Measurements from ENCODE around the gene LIN28A. TPM values are rescaled to one million over a fixed set of nuclear protein-coding genes. Genes with fewer than 3 reads are reported as not detected.
"Not testable (repeated sequence)": the region's sequence is repeated elsewhere in the genome, so short reads cannot be mapped to it uniquely, and the experiment has no call there.

The LIN28A gene
- total RNA-seq, 1 donor from 2014 or later = not detected

DNA sequence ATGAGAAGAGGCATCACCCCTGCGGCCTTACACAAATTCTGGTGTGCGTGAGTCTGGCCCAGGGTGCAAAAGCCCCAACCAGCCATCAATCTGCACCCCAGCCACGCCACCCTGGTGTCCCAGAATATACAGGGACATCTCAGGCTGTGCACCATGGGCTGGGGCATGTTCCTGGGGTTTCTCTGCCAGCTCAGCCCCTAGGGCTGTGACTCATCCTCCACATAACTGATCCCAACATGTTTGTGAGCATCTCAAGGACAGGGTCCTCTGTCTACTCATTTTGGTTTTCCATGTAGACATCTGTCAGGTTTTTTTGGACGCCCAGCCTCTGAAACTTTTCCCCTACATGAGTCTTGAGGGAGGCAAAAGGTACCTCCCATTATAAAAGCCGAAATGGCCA is 38.6 kb upstream of the LIN28A start:
- DNase-seq (ENCODE audit: extremely low spot score in 2 of 2) = no peak
- Histone ChIP-seq H3K27ac (no peak overlapping the region), H3K9me3 (no peaks in the 10 kb centered on the region), H3K36me3 (no peaks in the 10 kb centered on the region), H3K4me3 (no peak overlapping the region), H3K4me1 (no peaks in the 10 kb centered on the region), H3K27me3 (no peaks in the 10 kb centered on the region)
- TF ChIP-seq, protein P1, sequence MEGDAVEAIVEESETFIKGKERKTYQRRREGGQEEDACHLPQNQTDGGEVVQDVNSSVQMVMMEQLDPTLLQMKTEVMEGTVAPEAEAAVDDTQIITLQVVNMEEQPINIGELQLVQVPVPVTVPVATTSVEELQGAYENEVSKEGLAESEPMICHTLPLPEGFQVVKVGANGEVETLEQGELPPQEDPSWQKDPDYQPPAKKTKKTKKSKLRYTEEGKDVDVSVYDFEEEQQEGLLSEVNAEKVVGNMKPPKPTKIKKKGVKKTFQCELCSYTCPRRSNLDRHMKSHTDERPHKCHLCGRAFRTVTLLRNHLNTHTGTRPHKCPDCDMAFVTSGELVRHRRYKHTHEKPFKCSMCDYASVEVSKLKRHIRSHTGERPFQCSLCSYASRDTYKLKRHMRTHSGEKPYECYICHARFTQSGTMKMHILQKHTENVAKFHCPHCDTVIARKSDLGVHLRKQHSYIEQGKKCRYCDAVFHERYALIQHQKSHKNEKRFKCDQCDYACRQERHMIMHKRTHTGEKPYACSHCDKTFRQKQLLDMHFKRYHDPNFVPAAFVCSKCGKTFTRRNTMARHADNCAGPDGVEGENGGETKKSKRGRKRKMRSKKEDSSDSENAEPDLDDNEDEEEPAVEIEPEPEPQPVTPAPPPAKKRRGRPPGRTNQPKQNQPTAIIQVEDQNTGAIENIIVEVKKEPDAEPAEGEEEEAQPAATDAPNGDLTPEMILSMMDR (IDR thresholded peaks at IDR 0.05) = no peak
- TF ChIP-seq POLR2A (IDR thresholded peaks at IDR 0.05) = no peak
- TF ChIP-seq POLR2AphosphoS5 (IDR thresholded peaks at IDR 0.05; ENCODE audit: insufficient read depth in 1 of 2, low read depth in 1 of 2) = no peak
- intact Hi-C loops (cut with DNase I) = no loop called here

DNA sequence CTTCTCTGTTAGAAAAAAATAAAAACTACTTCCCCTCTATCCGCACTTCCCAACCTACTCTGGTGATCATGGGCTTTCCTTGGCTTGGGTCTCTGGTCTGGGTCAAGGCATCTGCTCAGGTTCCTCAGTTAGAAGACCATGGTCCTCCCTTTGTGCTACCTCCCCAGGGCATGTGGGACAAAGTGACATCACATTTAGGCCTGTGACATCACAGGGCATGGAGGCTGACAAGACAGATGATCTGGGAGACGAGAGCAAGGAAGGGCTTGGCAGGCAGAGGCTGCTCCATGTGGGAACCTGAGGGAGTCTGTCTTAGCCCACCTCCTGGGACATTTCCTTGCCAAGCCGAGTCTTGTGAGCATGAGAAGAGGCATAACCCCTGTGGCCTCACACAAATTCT is 38.0 kb upstream of the LIN28A start, which contains the start of gene ZNF683:
Gene ZNF683, minus strand, starts transcription at position 140 of the 400 bp plus-strand sequence. CDS start 4,179 bp downstream, outside the sequence.
- intact Hi-C loops (cut with DNase I) = not testable (repeated sequence)

DNA sequence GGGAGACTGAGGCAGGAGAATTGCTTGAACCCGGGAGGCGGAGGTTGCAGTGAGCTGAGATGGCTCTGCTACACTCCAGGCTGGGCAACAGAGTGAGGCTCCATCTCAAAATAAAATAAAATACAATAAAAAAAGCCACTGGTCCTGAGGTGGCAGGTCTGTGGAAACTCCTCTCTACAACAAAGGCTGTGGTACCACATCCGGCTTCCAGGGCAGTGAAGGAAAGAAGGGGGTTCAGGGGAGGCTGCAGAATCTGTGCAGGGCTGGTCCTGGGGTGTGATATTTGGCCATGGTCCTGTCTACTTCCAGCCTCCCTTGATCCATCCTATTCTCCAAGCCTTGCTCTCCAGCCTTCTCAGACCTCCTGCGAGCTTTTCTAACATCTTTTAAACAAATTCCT is 37.3 kb upstream of the LIN28A start:
- TF ChIP-seq POLR2AphosphoS5 (IDR thresholded peaks at IDR 0.05; ENCODE audit: insufficient read depth in 1 of 2, low read depth in 1 of 2) = no peak
- TF ChIP-seq, protein P1 (IDR thresholded peaks at IDR 0.05) = no peak
- TF ChIP-seq POLR2A (IDR thresholded peaks at IDR 0.05) = no peak
- Histone ChIP-seq H3K27ac (no peak overlapping the region), H3K4me3 (no peak overlapping the region), H3K9me3 (no peaks in the 10 kb centered on the region), H3K4me1 (peaks cover 5% of the 10 kb centered on the region), H3K36me3 (no peaks in the 10 kb centered on the region), H3K27me3 (no peaks in the 10 kb centered on the region)
- intact Hi-C loops (cut with DNase I) = no loop called here
- DNase-seq (ENCODE audit: extremely low spot score in 2 of 2) = no peak

More for the DNA sequence above, 38.0 kb upstream of the LIN28A start, which contains the start of gene ZNF683:
- H3K4me1 ChIP-seq; H3K27ac ChIP-seq; H3K27me3 ChIP-seq; H3K9me3 ChIP-seq; H3K36me3 ChIP-seq; H3K4me3 ChIP-seq; DNase-seq (ENCODE audit: extremely low spot score in 2 of 2): not testable (repeated sequence)

DNA sequence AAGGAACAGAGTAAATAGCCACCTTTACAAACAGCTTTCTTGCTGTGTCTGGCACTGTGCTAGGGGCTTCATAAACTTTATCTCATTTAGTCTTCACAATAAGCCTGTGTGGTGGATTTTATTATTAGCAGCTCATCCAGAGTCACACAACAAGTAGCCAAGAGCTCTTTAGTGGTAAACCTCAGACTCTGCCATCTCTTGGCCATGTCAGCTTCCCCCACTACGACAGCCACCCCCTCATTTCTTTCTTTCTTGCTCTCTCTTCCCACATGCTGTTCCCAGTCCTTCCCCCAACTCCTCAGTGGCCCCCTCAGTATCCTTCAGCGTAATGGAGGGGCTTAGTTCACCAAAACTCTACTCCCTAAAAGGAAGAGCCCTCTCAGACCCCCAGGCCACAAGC is 36.8 kb upstream of the LIN28A start:
- no peak for DNase-seq (ENCODE audit: extremely low spot score in 2 of 2)
- H3K9me3 ChIP-seq = no peaks in the 10 kb centered on the region
- H3K4me3 ChIP-seq = no peak overlapping the region
- intact Hi-C loops (cut with DNase I) = no loop called here
- H3K27ac ChIP-seq = no peak overlapping the region
- H3K27me3 ChIP-seq = no peaks in the 10 kb centered on the region
- H3K36me3 ChIP-seq = no peaks in the 10 kb centered on the region
- H3K4me1 ChIP-seq = peaks cover 7% of the 10 kb centered on the region
- TF ChIP-seq POLR2A (IDR thresholded peaks at IDR 0.05) = no peak
- TF ChIP-seq, protein P1 (IDR thresholded peaks at IDR 0.05) = no peak
- TF ChIP-seq POLR2AphosphoS5 (IDR thresholded peaks at IDR 0.05; ENCODE audit: insufficient read depth in 1 of 2, low read depth in 1 of 2) = no peak

DNA sequence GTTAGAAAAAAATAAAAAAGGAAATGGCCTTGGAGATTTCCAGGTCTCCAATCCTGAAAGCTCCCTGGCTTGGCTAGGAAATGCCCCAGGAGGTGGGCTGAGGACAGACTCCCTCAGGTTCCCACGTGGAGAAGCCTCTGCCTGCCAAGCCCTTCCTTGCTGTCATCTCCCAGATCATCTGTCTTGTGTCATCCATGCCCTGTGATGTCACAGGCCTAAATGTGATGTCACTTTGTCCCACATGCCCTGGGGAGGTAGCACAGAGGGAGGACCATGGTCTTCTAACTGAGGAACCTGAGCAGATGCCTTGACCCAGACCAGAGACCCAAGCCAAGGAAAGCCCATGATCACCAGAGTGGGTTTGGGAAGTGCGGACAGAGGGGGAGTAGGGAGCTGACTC is 36.3 kb upstream of the LIN28A start:
- H3K4me1 ChIP-seq; H3K27me3 ChIP-seq; H3K9me3 ChIP-seq; H3K27ac ChIP-seq; H3K36me3 ChIP-seq; intact Hi-C loops (cut with DNase I); H3K4me3 ChIP-seq; DNase-seq (ENCODE audit: extremely low spot score in 2 of 2): not testable (repeated sequence)

DNA sequence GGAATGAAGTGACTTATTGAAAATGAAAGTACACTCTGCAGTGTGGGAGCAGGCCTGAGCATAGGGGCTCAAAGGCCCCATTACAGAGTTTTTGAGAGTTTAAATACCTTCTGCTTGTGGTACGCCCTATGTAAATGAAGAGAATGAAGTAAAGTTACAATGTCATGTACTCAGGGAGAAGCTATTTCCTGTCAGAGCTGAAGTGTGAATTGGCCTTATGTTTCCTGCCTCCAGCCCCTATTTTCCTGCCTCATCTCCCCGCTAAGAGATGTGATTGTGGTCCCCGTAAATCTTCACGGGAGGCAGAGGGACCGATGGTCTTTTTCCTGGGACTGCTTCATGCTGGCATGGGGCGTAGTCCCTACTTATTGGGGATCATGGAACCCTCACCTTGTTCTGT is 35.5 kb upstream of the LIN28A start:
- Histone ChIP-seq H3K27ac (no peak overlapping the region), H3K4me1 (peaks cover 7% of the 10 kb centered on the region), H3K4me3 (no peak overlapping the region), H3K27me3 (no peaks in the 10 kb centered on the region), H3K36me3 (no peaks in the 10 kb centered on the region), H3K9me3 (no peaks in the 10 kb centered on the region)
- intact Hi-C loops (cut with DNase I) = no loop called here
- no peak for TF ChIP-seq POLR2AphosphoS5 (IDR thresholded peaks at IDR 0.05; ENCODE audit: insufficient read depth in 1 of 2, low read depth in 1 of 2)
- TF ChIP-seq, protein P1 (IDR thresholded peaks at IDR 0.05) = no peak
- TF ChIP-seq POLR2A (IDR thresholded peaks at IDR 0.05) = no peak
- DNase-seq (ENCODE audit: extremely low spot score in 2 of 2) = no peak

Data from vagina (tissue), 2 donors.